AG04450 (cell line): ENCODE measurements around the gene HOXC9. TPM values are rescaled to one million over a fixed set of nuclear protein-coding genes. Genes with fewer than 3 reads are reported as not detected.

Source experiments
- CTCF ChIA-PET: fragments of 300-600, 350-600 bp; formaldehyde crosslinking; extraction: SDS; loops from one replicate; lab custom pipeline; 2022; ENCODE audit warnings: antibody characterized with exemption, inconsistent platforms; lab: Charles Lee
- POLR2A ChIA-PET: fragments of 350-600 bp; formaldehyde crosslinking; extraction: SDS; loops from one replicate; lab custom pipeline; 2021; ENCODE audit warnings: antibody characterized with exemption, inconsistent platforms; lab: Yijun Ruan, JAX
- DNase-seq: peaks from one replicate; pipeline ENCODE4 v3.0.0-alpha.2; 2011; ENCODE audit warnings: low read depth, low spot score
- H3K27ac ChIP-seq: one replicate; pipeline ENCODE4 v1.5.1; 2012; ENCODE audit warnings: low read depth, low read length, control low read depth
- H3K27me3 ChIP-seq: one replicate; pipeline ENCODE4 v1.6.0; 2012; ENCODE audit warnings: low read length; ENCODE audit not compliant: control insufficient read depth, insufficient read depth
- H3K4me3 ChIP-seq: 2 replicates; pipeline ENCODE4 v1.5.1; 2011; ENCODE audit warnings: mild to moderate bottlenecking, low read depth, low read length, control low read depth
- H3K9me3 ChIP-seq: 2 replicates; pipeline ENCODE4 v1.5.1; 2012; ENCODE audit warnings: low read length; ENCODE audit not compliant: control insufficient read depth, insufficient read depth
- CTCF ChIP-seq: IDR thresholded peaks from 2 replicates; pipeline ENCODE4 v1.5.1; 2011; ENCODE audit warnings: low read depth, low read length, control low read depth, inconsistent platforms
- polyA plus RNA-seq: library from polyadenylated mRNA; depleted of rRNA; stranded (reverse); fragments of >200 nt; gene quantifications from 2 replicates; pipeline ENCODE4 v1.2.3, GENCODE V29; 2011

The HOXC9 gene
- polyA plus RNA-seq, 1 experiment = not detected

GRCh38 chr12:53958128-53958527 lies 41.8 kb upstream of the HOXC9 start:
- no peak for DNase-seq
- Histone ChIP-seq H3K27ac (no peak overlapping the region), H3K9me3 (peaks cover 5% of the 10 kb centered on the region; the same call in 1 of the 2 replicates), H3K27me3 (peaks cover 96% of the 10 kb centered on the region), H3K4me3 (no peak overlapping the region)
- POLR2A ChIA-PET = no interaction called here
- TF ChIP-seq CTCF = no peak
- CTCF ChIA-PET = no interaction called here

DNA sequence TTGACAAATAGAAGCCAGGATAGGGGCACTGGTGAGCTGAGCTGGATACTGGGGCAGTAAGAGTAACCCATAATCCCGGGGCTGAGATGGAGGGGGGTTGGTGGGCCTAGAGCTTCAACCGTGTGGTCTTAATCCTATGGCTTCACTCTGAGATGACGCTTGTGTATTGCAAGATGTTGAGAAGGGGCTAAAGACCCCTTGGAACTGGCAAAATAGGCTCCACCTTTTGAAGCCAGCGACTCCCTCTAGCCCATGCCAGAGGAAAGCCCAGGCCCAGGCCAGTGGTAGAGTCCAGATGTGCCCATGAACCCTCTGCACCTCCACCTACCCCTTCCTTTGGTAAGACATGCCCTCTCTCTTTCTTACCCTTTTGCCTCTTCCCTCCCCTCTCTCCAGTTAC lies 40.6 kb upstream of the HOXC9 start:
- no peak for TF ChIP-seq CTCF
- no peak overlapping the region for H3K4me3 ChIP-seq
- peaks cover 8% of the 10 kb centered on the region; the same call in 1 of the 2 replicates for H3K9me3 ChIP-seq
- DNase-seq = no peak
- POLR2A ChIA-PET = no interaction called here
- H3K27me3 ChIP-seq = peaks cover 96% of the 10 kb centered on the region
- CTCF ChIA-PET = interaction anchor here (0.7 kb wide), 1 partner anchor 763 kb away, joined by 7 read pairs; no protein-coding TSS in a partner anchor
- H3K27ac ChIP-seq = no peak overlapping the region

GRCh38 chr12:53960187-53961024 lies 39.6 kb upstream of the HOXC9 start:
- no peak overlapping the region for H3K4me3 ChIP-seq
- H3K9me3 ChIP-seq = peaks cover 3% of the 10 kb centered on the region; the same call in 1 of the 2 replicates
- no peak for DNase-seq
- ChIA-PET CTCF (no interaction called here), POLR2A (no interaction called here)
- no peak for TF ChIP-seq CTCF
- peaks cover 98% of the 10 kb centered on the region for H3K27me3 ChIP-seq
- H3K27ac ChIP-seq = no peak overlapping the region

- TF ChIP-seq CTCF = no peak
- peaks cover 98% of the 10 kb centered on the region for H3K27me3 ChIP-seq
- no peak overlapping the region for H3K27ac ChIP-seq
- POLR2A ChIA-PET = no interaction called here
- H3K4me3 ChIP-seq = no peak overlapping the region
- H3K9me3 ChIP-seq = peaks cover 3% of the 10 kb centered on the region; the same call in 1 of the 2 replicates
- CTCF ChIA-PET = no interaction called here
- no peak for DNase-seq
Measured at GRCh38 chr12:53961025-53961761, 38.8 kb upstream of the HOXC9 start.

DNA sequence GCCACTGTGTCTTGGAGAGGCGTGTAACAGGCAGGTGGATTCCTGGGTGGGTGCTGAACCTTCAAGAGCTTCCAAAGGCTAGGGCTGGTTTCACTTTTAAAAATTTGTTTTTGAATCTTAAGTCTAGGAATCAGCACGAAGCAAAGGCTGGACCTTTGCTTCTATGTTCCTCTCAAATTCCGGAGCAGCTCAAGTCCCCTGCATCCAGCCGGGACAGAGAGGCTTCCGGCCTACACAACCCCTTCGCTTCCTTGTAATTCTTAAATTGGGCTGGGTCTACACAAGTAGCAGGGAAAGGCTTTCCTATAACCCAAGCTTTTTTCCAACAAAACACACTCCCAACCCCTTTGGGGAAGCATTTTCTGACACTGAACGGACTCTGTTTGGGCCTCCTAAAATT lies 37.0 kb upstream of the HOXC9 start:
- POLR2A ChIA-PET = no interaction called here
- H3K27ac ChIP-seq = no peak overlapping the region
- CTCF ChIA-PET = no interaction called here
- H3K4me3 ChIP-seq = no peak overlapping the region
- DNase-seq = no peak
- H3K27me3 ChIP-seq = peaks cover 98% of the 10 kb centered on the region
- H3K9me3 ChIP-seq = peaks cover 3% of the 10 kb centered on the region; the same call in 1 of the 2 replicates
- TF ChIP-seq CTCF = no peak
